GM21381 (cell line): ENCODE results near the gene TSFM.
"Not testable (repeated sequence)": the region's sequence is repeated elsewhere in the genome, so short reads cannot be mapped to it uniquely, and the experiment has no call there.

Source experiments
- ATAC-seq: cut with Tn5 transposase; IDR thresholded peaks from one replicate; pipeline ENCODE4 v1.9.1; 2021; ENCODE audit warnings: mild to moderate bottlenecking, moderate library complexity; ENCODE audit not compliant: unreplicated experiment

The TSFM gene

DNA sequence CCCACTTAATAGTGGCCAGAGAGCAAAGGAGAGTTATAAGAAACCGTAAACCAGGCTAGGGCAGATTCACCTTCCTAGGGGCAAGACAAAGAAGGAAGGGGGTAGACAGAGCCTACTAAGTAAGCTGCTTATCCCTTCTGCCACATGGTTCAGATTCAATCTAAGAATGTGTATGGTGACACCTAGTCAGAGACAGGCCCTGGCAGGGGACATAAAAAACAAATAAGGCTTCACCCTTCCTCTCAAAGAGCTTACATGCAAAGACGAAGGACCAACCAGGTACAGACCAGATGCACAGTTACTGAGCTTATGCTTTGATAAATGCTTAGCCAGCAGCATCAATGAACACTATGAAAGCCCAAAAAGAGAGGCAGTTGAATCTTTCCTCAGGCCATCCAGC lies 20.1 kb upstream of the TSFM start:
- ATAC-seq = no peak

DNA sequence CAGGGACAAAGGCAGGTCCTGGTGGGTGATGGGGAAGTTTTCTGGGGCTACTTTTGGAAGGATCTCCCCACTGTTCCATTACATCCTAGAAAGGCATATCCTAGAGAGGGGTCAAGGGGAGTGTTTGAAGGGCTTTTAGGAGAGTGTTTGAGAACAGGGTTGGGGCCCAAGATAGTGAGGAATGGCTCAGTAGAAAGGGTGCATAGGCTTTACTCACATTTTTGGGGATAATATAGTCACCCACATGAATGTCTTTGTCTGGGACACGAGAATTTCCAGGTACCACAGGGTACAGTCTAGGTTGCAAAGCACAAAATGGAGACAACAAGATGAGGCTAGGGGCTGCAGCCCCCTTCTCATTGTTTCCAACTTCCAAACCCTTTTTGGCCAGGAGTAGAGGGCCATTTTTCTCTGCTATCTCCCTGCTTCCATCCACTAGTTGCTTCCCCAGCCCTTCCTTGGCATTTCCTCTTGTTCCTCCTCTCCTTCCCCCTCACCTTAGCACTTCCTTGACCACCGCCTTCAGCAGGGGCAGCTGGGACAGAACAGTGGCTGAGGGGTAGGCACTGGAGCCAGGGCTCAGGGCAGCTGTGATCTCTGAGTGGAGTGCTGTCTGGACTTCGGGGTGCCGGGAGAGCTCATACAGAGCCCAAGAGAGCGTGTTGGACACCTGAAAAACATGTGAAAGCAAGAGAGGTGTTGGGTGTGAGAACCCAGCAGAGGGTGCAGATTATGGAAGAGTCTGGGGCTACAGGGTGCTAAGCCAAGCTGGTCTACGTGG lies 18.5 kb upstream of the TSFM start:
- ATAC-seq = no peak

DNA sequence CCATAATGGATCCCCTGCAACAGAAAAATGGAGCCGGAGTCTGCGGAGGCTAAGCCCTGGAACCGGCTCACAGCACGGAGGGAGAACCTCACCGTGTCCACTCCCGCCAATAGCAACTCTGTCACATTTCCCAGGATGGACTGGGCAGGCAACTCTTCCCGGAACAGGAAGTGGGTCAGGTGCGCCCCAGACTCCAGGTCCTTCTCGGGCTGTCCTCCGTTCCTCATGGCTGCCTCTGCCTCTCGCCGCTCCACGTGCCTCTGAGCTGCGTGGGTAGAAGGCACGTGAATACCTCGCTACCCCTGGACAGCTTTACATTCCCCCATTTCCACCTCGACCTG lies 18.0 kb upstream of the TSFM start:
- peak; percentile 17 for ATAC-seq

DNA sequence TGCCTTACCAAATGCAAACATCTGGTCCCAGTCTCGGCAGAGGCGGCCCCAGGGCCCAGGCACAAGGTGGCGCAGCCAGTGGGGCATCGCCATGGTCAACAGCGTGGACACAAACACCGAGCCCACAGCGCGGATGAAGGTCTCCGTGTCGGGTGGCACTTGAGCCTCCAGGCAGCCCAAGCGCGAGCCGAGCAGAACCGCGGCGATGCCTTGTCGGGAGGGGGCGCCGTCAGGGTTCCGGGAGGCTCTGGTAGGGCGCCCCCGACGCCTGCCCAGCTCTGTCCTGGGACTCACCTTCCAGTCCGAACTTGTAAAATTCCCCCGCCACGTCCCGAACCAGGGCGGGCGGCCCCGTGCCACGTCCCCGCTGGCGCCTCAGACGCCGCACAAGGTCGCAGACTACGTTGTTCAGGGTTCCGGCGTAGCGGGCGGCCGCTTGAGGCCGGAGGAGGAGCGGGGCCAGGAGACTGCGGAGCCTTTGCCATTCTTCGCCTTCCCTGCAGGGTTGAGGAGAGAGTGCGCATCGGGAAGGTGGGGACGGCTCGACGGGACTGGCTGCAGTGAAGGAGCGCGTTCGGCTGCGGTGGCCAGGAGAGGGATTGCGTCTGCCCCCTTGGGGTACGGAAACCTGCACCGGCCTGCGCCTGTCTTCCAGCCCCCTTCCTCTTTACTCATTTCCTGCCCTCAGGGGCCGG lies 17.4 kb upstream of the TSFM start:
- peak; percentile 65 for ATAC-seq

DNA sequence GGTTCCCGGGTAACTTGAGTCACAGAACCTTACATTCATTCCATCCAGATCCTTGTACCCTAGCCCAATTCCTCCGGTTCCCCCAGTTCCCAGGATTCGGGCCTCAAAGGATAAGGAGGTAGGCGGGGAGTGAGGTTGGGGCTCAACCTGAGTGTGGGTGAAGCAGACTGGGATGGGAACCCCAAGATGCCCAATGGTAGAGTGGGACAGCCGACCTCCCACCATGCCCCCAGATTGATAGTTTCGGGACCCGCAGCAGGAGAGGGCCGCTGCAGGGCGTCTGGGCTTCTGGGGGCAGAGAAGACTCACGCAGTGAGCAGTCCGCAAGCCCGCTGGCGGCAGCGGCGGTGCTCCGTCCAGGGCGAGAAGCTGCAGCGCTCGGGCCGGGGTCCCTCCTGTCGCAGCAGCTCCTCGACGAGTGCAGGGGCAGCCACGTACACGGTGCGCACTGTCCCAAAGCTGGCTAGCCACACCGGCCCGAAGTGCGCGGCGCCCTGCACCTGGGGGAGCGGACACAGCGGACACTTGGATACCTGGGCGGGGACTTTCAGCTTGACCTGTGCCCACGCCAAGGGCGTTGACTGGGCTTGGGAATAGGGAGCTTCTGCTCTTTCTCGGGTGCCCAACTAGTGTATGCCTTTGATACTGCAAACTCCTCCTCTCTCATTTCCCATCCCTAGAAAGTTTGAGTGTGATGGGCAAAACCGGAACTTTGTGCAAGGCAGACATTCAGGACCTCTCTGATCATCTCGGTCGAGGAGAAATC lies 16.7 kb upstream of the TSFM start:
- no peak for ATAC-seq

DNA sequence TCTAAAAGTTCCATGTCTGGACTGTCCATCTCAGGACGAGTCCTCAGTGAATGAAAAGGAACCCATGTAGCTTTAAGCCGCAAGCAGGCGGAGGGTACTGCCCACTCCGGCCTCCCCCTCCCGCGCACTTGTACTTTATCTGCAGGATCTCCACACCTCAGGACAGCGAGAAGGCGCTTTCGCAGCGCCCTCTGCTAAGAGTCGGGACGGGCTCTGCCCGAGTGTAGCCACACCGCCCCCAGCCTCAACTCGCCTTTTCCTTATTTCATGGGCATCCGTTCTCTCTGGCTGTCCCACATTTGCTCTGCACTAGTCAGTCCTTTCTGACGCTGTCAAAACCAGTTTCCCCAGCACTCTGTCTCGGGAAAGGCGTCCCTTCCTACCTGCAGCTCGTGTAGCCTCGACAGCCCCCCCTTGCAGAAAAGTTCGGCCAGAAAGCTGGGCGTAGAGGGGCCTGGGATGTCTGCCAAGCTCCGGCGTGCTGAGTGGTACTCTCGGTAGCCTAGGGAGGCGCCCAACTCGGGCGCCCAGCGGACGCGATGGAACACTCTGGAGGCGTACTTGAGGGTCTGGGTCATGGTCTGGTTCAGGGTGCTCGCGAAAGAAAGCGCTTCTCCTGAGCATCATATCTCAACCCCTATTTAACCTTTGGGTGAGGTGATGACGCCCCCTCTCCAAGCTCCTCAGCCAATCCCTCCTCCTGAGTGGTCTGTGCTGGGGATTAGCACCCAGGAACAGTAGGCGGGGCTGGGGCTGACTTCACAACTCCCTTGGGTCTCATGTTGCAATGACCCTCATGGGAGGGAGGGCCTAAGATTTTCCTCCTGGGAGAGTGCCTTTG lies 15.9 kb upstream of the TSFM start, which contains the start of gene CYP27B1:
Gene CYP27B1 (minus strand): TSS at position 615 of the 841 bp plus-strand sequence. CDS start 37 bp downstream, at position 578.
- ATAC-seq = no peak

- no peak for ATAC-seq
Observed at GRCh38 chr12:57767305-57767698, 15.3 kb upstream of the TSFM start.

DNA sequence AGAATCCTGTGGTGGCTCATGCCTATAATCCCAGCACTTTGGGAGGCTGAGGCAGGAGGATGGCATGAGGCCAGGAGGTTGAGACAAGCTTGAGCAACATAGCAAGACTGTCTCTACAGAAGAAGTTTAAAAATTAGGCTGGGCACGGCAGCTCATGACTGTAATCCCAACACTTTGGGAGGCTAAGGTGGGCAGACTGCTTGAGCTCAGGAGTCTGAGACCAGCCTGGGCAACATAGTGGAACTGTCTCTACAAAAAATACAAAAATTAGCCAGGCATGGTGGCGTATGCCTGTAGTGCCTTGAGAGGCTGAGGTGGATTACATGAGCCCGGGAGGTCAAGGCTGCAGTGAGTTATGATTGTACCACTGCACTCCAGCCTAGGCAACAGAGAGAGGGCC lies 14.7 kb upstream of the TSFM start:
- ATAC-seq = no peak

DNA sequence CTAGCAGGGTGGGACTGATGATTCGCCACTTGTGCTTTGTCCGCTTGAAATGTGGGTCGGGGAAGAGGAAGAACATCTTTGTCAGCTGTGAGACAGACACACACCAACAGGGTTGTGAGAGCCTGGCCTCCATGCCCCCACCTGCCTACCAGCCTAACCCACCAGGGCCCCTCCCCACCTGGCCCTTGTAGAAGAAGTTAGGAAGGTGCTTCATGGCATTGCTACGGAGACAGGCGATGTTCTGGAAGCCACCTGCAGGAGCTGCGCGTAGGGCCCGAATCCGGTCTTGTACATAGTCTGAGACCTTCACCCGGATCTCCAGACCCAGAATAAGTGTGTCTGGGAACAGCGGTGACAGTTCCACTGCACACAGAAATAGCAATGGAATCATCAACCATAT lies 13.0 kb upstream of the TSFM start:
- no peak for ATAC-seq

GRCh38 chr12:57770734-57771133 lies 11.9 kb upstream of the TSFM start:
- no peak for ATAC-seq

DNA sequence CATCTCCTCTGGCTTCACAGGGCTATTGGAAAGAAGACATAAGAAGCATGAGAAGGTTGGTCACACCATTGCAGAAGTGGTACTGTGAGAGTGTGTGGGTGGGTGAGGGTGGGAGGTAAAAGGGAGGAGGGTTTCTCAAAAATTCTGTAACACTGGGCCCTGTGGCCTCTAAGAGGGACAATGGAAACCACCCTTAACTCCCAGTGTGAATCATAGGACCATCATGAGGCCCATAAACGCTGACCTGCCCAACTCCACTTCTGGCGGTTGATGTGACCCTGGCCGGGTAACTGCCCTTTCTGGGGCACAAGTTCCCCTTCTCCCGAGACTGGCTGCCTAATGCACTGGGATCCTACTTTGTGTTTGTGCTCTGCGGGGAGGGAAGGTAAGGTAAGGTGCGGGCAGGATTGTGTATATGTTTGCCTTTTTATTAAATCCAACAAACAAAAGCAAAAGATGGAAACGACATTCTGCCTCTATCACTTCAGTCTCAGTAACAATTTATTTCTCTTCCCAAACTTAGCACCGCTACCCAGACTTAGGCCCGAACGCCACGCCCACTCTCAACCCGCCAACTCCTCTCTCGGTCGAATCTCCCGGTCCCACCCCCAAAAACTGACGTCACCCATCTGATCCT lies 11.2 kb upstream of the TSFM start:
- peak; percentile 61 for ATAC-seq

- peak; percentile 79 for ATAC-seq
Observed at GRCh38 chr12:57771873-57772428, 10.6 kb upstream of the TSFM start, which contains the start of gene METTL1. Gene METTL1 (minus strand): TSS chr12:57772105. CDS start chr12:57772083, 22 bp downstream.

DNA sequence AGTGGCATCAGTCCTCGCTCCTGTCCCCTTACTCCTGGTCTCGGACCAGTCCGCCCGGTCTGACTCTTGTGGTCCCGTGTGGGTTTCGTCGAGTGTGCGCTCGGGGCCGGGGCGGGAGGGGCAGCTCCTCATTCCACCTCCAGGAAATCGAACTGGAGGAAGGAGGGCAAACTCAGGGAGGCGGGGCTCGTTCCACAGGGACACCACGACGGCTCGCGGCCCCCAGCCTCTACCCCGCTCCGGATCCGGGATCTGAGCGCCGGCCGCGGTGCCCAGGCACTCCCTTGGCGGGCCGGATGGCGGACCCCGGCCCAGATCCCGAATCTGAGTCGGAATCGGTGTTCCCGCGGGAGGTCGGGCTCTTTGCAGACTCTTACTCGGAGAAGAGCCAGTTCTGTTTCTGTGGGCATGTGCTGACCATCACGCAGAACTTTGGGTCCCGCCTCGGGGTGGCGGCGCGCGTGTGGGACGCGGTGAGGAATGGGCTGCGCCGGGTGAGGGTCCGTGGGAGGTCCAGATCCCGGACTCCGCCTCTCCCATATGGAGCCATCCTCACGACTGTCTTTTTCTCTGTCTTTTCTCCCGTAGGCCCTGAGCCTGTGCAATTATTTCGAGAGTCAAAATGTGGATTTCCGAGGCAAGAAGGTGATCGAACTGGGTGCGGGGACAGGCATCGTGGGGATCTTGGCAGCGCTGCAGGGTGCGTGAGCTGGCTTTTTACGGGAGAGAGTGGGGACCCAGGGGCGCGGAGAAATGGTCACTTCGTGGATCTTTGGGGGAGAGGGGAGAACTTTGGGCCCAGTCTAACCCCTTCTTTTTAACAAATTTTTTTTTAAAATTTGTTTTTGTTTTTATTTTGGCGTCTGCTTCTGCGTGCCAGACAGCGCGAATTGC lies 9.9 kb upstream of the TSFM start, which contains the start of gene EEF1AKMT3:
Gene EEF1AKMT3 (plus strand): TSS at position 186 of the 894 bp plus-strand sequence. CDS start 111 bp downstream, at position 297.
- ATAC-seq = peak; percentile 16

DNA sequence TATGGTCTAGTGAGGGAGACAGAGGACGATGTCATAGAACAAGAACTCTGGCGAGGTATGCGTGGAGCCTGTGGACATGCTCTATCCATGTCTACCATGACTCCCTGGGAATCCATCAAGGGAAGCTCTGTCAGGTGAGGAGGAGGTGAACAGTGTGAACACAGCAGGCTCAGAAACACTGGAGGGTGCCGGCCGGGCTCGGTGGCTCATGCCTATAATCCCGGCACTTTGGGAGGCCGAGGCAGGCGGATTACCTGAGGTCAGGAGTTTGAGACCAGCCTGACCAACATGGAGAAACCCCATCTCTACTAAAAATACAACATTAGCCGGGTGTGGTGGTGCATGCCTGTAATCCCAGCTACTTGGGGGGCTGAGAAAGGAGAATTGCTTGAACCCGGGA lies 8.0 kb upstream of the TSFM start:
- not testable (repeated sequence) for ATAC-seq

- ATAC-seq = no peak
Observed at GRCh38 chr12:57775044-57775443, 7.5 kb upstream of the TSFM start.

DNA sequence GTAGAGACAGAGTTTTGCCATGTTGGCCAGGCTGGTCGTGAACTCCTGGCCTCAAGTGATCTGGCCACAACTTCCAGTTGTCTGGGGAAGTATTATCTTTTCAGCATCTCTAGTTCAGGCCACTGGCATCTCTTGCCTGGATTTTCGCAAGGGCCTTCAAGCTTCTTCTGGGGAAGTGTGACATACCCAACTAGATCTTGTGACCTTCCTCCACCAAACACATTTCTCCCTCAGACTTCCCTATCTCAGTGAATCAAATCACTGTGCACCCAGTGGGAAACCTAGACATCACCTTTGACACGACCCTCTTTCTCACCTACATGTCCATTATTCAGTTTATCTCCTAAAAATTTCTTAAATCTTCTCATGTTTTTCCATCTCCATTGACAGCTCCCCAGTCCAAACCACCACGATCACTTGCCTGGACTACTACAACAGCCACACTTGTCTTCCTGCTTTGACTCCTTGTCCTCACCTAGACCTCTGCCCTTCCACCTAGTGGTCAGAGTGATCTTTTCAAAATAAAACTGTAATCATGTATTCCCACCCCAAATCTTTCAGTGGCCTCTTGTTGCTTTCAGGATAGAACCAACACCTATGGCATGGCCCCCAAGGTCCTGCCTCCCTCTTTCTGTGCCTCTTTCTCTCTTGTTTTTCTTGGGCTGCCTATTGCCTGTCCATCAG lies 6.9 kb upstream of the TSFM start:
- ATAC-seq = no peak

DNA sequence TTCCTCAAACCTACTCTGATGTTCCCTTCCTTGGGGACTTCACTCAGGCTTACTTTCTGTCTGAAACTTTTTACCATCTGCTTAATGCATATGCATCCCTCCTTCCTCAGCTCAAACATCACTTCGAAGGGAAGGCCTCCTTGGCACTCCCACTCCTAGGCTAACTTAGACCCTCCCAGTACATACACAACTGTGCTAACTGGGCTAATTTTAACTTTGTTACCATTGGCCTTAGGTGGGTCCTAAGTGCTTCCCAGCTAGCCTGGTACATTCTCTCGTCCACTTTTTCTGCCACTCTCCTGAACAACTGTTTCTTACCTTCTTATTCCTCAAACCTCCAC lies 6.4 kb upstream of the TSFM start:
- ATAC-seq = no peak

DNA sequence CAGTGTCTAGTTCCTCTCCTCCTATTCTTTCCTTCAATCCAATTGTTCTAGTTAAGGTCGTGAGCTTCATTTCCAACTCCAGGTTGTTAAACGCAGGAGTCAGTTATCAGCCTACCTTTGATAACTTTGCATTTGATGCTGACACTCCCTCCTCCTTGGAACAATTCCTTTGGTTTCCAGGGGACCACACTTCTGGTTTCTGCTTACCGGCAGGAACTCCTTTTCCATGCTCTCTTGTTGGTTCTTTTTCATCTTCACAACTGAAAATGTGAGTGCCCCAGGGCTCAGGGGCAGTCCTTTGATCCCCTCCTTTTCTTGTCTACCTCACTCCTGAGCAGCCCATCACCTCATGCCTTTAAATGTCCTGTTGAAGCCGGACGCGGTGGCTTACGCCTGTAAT lies 5.2 kb upstream of the TSFM start:
- no peak for ATAC-seq
